HG03432 (cell line): ENCODE measurements around the gene GPC6.
A peak's percentile ranks its signal among the peaks of the same experiment; 100 is the strongest.

Experiments
- ATAC-seq: cut with Tn5 transposase; IDR thresholded peaks from one replicate; pipeline ENCODE4 v1.9.1; 2021; ENCODE audit warnings: mild to moderate bottlenecking, moderate library complexity; ENCODE audit not compliant: unreplicated experiment

The GPC6 gene

GRCh38 chr13:93811738-93812112 is 585.1 kb downstream of the GPC6 start:
- no peak for ATAC-seq

- no peak for ATAC-seq
Measured at GRCh38 chr13:93814658-93815057, 588.1 kb downstream of the GPC6 start.

- no peak for ATAC-seq
Measured at GRCh38 chr13:93818345-93818744, 591.7 kb downstream of the GPC6 start.

DNA sequence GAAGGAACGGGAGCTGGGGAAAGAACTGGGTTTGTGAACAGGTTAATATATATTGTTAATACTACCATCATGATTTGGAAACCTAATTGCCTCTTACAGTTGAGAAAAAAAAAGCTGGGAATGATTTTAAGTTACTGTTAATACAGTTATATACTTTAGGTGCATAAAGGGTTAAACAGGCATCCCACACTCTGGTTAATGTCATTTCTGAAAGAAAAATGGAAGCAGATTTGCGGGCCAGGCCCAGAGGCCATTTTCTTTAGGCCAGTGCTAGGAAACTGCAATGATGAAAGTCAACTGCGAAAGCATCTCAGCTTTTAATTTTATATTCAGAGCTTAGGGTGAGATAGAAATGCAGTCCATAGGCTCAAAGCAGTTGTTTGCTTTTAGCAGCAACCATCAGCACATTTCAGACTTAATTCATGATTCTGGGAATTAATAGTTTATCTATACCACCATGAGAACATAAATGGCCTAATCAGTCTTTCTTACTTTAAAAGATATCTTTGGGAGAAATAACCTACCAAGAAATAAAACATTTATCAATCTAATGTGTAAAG is 592.8 kb downstream of the GPC6 start:
- no peak for ATAC-seq

DNA sequence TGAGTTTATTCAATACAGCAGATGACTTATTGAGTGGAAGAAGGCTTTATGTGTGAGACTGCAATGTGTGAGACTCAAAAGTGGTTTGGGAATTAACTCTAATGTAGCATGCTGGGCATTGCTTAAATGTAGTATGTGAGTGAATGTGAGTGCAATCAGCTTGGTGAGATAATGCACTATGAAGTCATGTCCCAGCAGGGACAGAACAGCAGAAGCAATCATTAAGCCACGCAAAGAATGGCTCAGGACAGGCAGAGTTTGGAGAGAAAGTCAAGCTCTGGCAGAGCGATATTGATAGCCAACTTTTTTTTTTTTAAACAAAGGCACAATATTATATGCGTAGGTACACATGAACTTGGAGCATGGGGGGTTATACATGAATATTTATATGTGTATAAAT is 597.7 kb downstream of the GPC6 start:
- ATAC-seq = no peak

- no peak for ATAC-seq
Measured at GRCh38 chr13:93834051-93834450, 607.4 kb downstream of the GPC6 start.

GRCh38 chr13:93843082-93843481 is 616.5 kb downstream of the GPC6 start:
- no peak for ATAC-seq

- ATAC-seq = peak; percentile 60
Measured at GRCh38 chr13:93847162-93847561, 620.6 kb downstream of the GPC6 start.

DNA sequence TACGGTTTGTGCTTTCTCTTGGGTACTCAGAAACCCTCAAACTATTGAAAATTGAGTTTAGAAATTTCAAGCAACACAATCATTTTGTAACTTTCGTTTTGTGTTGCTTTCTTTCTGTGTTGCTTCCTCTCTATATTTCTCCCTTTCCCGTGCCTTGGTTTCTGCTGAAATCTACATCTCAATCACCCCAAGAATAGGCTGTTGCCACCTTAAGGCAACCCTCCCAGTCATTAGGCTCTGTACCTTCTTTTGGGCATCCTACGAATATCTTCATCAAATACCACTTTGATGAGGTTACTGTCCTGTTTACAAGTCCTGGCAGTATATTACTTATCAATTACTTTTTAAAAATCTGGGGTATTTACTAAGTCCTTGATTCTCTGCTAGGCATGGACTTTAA is 621.6 kb downstream of the GPC6 start:
- no peak for ATAC-seq

DNA sequence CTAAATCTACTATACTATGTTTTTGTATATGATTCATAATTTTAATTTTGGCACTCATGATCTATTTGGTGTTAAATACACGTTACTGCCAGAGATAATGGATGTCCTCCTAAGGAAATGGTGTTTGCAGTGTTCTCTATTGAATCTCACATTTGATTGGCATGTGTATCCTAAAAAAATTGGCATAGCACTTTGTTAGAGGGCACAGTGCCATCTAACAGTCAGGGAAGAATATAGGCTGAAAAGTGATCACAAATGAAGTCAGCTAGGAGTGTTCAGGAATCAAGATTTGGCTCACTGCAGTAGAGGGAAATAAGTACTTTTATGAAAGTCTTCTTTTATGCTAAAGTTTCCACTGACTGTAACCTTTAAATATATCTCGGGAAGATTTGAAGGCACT is 624.6 kb downstream of the GPC6 start:
- no peak for ATAC-seq

DNA sequence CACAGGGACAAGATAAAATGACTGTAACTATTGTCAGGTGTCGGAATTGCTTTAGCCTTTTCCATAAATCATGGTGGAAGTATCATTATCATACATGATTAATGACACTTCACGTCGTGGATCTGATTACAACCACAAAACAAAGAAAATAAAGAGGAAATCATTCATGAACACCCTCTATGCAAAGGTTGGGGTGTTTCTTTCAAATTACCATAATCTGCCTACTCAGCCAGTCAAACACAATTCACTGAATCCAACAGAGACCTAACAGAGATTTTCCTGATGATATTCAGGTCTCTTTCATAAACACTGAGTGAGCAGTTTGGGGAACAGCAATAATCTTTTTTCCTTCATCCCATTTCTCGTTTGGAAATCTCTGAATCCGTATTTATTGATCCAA is 627.3 kb downstream of the GPC6 start:
- no peak for ATAC-seq

DNA sequence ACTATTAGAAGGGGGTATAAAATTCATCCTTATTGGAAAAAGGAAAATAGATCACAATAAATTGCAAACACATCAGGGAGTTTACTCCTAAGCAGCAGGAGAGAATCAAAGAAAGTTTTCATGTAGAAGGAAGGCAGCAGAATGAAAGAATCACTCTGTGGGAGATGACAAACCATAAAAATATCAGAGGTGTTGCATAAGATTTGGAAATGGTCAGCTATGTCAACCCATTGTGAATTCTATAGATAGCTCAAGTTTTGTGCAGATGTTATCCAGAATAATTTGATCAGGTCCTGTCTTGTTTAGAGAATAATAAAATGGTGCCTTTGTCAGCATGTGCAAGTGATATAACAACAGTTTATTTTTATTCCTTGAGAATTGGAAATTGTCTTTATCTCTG is 630.5 kb downstream of the GPC6 start:
- ATAC-seq = no peak

- ATAC-seq = no peak
Measured at GRCh38 chr13:93859716-93860115, 633.1 kb downstream of the GPC6 start.

DNA sequence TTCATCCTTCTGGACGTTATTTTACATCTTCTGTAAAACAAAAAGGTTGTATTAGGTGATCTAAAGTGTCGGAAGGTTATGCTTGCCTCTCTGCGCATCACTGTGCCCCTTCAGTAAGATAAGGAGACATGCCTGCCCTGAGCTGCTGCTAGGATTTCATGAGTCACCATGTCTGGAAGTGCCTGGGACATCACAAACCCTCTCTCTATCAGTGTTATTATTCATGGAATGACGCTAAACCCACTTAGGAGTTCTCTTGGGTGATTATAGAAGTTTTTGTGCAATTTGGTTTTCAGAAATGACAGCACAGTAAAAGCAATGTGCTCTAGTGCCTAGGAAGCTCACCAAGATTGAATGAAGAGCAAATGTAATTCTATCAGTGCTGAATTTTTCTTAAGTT is 635.2 kb downstream of the GPC6 start:
- ATAC-seq = no peak

DNA sequence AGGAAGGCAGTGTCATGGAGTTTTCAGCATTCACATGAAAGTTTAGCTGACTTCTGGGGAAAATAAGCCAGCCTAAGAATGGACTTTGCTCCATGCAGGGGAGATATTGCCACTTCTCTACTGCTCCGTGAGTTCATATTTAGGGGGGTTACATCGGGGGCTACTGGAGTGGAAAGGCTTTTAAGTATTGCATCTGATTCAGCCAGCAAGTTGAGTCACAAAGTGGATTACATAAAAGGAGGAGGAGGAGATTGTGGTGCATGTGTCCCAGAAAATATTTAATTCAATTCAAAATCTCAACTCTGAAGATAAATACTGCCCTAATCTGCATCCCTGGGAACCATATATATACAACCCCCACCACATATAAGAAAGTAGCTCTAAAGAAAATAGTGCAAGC is 635.7 kb downstream of the GPC6 start:
- no peak for ATAC-seq

GRCh38 chr13:93865235-93865634 is 638.6 kb downstream of the GPC6 start:
- no peak for ATAC-seq

DNA sequence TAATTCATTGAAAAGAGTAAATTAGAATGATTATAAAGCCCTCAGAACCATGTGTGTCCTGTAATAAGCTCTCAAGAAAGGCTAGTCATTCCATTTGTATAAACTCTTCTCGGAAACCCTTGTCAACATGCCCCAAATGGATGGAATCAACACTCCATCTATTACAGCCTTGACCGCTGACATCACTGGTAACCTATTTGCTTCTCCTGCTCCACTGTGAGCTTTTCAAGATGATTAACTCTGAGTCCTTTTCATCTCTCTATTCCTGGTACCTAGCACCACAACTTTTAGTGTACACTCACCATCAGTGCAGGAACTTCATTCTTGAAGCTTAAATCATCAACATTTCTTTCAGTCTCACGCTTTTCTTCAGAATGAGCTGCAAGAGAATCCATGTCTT is 640.9 kb downstream of the GPC6 start:
- no peak for ATAC-seq

DNA sequence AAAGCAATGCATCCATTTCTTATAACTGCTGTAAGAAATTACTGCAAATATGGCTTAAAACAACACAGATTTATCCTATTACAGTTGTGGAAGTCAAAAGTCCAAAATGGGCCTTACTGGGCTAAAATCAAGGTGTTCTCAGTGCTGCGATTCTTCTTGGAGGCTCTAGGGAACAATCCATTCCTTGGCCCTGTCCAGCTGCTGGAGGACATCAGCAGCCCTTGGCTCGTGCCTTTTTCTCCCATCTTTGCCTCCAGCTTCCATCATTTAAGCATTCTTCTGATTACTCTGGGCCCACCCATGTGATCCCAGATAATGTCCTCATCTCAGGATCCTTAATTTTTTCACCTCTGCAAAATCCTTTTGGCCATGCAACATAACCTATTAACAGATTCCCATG is 645.8 kb downstream of the GPC6 start:
- no peak for ATAC-seq

GRCh38 chr13:93872786-93873347 is 646.3 kb downstream of the GPC6 start:
- no peak for ATAC-seq

DNA sequence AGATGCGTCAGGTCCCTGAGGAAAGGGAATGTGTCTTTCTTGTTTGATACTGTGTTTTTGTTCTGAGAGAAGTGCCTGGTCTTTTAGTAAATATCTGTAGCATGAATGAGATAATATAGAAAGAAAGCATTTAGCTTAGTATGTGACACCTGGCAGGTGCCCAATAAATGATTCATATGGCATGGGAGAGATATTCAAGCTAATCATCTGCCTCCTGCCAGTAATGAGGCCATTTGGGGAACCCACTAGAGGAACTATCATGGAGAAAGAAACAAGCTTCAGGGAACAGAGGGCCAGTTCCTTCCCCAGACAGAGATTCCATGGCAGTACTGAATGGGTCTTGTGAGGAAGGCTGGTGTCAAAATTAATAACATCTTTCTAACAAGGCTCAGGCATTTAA is 648.9 kb downstream of the GPC6 start:
- ATAC-seq = no peak

DNA sequence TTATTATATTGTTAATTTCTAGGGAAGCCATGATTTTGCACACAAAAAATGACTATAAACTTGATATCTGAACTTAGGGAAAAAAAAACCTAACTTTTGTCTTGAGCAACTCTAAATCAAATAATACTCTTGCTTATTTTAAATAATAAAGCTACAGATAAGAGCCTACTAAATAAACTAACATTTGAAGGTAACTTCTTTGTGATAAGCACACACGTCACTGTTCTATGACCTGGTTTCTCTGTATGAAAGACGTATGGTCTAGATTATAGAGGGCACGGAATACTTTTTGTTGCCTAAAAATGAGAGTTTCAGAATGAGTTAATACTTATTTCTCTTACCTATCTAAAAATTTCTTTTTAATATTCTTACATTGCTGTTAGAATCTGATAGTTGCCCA is 649.6 kb downstream of the GPC6 start:
- no peak for ATAC-seq

- ATAC-seq = no peak
Measured at GRCh38 chr13:93878675-93879074, 652.1 kb downstream of the GPC6 start.

- no peak for ATAC-seq
Measured at GRCh38 chr13:93881411-93881810, 654.8 kb downstream of the GPC6 start.
